ENCODE data around the gene RIBC2.

Gene RIBC2

DNA sequence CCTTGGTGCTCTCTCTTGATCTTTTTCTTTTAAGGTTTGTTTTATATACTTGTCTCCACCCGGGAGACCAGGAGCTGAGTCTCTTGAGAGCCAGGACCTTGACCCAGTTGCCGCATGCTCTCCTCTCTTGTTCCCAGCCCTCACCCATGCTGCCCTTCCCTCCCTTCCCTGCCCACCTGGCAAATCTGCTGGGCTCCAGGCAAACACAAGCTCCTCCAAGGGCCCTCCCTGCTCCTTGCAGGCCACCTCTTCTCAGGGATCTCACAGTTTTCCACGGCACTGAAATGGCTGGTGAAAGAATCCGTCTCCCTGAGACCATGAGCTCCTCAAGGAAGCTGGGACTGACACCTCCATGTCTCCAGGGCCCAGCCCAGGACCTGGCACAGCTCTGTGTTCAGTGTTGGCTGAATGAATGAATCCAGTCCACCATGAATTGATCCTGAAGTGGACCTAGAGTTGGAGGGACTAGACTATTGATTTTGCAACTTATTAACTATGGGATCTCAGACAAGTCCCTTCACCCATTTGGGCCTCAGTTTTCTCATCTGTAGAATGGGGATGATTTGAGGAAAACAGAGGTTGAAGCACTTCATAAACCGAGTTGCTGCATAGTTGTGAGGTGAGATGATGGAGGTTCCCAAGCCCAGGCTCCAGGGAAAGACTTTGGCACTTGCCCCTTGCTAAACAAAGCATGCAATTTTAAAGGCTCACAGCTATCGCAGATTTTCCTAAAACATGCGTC, 64.0 kb downstream of the RIBC2 start:
- H3K27me3 ChIP-seq (ENCODE audit: low read depth): no peaks in the 10 kb centered on the region
- 0 out of 2 replicates have a peak, but pooled peaks cover 3% of the 10 kb centered on the region for H3K9me3 ChIP-seq
- H3K4me1 ChIP-seq: peaks cover 3% of the 10 kb centered on the region
- in situ Hi-C loops (cut with MboI; ENCODE audit: low sequenced_read_pairs): no loop called here
- no peak for DNase-seq (ENCODE audit: low spot score in 2 of 2)
- H3K36me3 ChIP-seq (replicated peaks): no peaks in the 10 kb centered on the region
- H3K4me3 ChIP-seq: no peak overlapping the region

DNA sequence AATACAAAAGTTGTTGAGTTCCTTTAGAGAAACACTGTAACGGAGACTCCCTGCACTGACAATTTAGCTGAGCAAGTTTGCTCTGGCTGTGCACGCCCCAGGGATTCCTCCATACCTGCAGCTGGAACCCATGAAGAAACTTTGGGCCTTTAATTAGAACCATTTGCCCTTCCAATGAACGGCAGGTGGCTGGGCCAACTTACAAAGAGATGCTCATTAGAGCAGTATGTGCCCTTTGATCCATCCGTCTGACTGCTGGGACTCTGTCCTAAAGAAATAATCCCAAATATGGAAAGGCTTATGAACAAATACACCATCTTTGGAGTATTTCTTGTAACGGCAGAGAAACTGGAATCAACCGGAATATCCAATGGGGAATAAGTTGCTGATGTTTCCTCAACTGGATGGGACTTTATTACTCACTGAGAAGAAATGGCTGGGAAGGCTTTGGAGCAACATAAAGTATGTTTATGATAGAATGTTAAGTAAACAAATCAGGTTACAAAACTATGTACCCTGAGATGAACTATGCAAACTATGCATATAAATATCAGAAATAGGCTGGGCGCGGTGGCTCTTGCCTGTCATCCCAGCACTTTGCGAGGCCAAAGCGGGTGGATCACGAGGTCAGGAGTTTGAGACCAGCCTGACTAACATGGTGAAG, 64.7 kb downstream of the RIBC2 start:
- no peaks in the 10 kb centered on the region for H3K36me3 ChIP-seq (replicated peaks)
- no peak for DNase-seq (ENCODE audit: low spot score in 2 of 2)
- in situ Hi-C loops (cut with MboI; ENCODE audit: low sequenced_read_pairs): no loop called here

DNA sequence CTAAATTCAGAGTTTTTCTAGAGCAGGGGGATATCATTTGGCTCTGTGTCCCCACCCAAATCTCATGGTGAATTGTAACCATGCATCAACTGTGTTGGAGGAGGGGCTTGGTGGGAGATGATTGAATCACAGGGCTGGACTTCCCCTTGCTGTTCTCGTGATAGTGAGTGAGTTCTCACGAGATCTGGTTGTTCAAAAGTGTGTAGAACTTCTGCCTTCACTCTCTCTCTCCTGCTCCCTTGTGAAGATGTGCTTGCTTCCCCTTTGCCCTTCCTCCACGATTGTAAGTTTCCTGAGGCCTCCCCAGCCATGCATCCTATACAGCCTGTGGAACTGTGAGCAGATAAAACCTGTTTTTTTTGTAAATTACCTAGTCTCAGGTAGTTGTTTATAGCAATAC, 67.2 kb downstream of the RIBC2 start:
- no peaks in the 10 kb centered on the region for H3K27me3 ChIP-seq (ENCODE audit: low read depth)
- 0 out of 2 replicates have a peak, but pooled peaks cover 3% of the 10 kb centered on the region for H3K9me3 ChIP-seq
- in situ Hi-C loops (cut with MboI; ENCODE audit: low sequenced_read_pairs): no loop called here
- H3K36me3 ChIP-seq (replicated peaks): no peaks in the 10 kb centered on the region
- no peak for DNase-seq (ENCODE audit: low spot score in 2 of 2)
- H3K4me1 ChIP-seq: peaks cover 5% of the 10 kb centered on the region; the same call in 1 of the 2 replicates
- no peak overlapping the region for H3K4me3 ChIP-seq

More for the DNA sequence above, 64.7 kb downstream of the RIBC2 start:
- Histone ChIP-seq H3K27me3 (ENCODE audit: low read depth) (no peaks in the 10 kb centered on the region), H3K4me1 (peaks cover 3% of the 10 kb centered on the region), H3K4me3 (no peak overlapping the region), H3K9me3 (0 out of 2 replicates have a peak, but pooled peaks cover 3% of the 10 kb centered on the region)

DNA sequence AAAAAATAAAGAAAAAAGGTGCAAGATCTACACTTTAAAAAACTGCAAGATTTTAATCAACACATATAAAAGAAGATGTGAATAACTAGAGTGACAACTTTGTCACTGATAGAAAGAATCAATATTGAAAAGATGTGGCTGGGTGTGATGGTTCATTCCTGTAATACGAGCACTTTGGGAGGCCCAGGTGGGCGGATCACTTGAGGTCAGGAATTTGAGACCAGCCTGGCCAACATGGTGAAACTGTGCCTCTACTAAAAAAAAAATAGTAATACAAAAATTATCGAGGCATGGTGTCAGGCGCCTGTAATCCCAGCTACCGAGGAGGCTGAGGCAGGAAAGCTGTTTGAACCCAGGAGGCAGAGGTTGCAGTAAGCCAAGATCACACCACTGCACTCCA, 68.2 kb downstream of the RIBC2 start:
- Histone ChIP-seq H3K27me3 (ENCODE audit: low read depth) (no peaks in the 10 kb centered on the region), H3K9me3 (0 out of 2 replicates have a peak, but pooled peaks cover 3% of the 10 kb centered on the region), H3K4me1 (peaks cover 6% of the 10 kb centered on the region; the same call in 1 of the 2 replicates), H3K4me3 (no peak overlapping the region), H3K36me3 (replicated peaks) (no peaks in the 10 kb centered on the region)
- no peak for DNase-seq (ENCODE audit: low spot score in 2 of 2)
- in situ Hi-C loops (cut with MboI; ENCODE audit: low sequenced_read_pairs): no loop called here

Measured in HAP-1 (cell line).